Adrenal gland (tissue), 5 donors: ENCODE data around the gene C1QB.

Source experiments
- CTCF ChIP-seq, 6 experiments: fragments of 450-650 bp in 4 of 6; fragments of 200-600 bp in 2 of 6; sonication (generic) in 1 of 6; IDR thresholded peaks; 1 replicate in 5 of 6; 2 replicates in 1 of 6; pipeline versions ENCODE4 v1.5.1 to v1.8.0; 2016 to 2021; ENCODE audit warnings: antibody characterized with exemption in 6 of 6, mild to moderate bottlenecking in 2 of 6, moderate library complexity in 1 of 6
- POLR2A ChIP-seq, 2 donors: fragments of 450-650 bp; IDR thresholded peaks; one replicate each; pipeline ENCODE4 v1.6.1; 2017; ENCODE audit warnings: antibody characterized with exemption in 2 of 2, mild to moderate bottlenecking in 2 of 2, moderate library complexity in 1 of 2
- donor health status: DM: no; HTN: no; CAD: no.

- no peak for TF ChIP-seq POLR2A (IDR thresholded peaks at IDR 0.05)
- TF ChIP-seq CTCF (IDR thresholded peaks at IDR 0.05): no peak
Observed at GRCh38 chr1:22633697-22634463, 19.2 kb upstream of the C1QB start.
